Endometrial microvascular endothelial cells (primary cell): ENCODE data around the gene ERC2. TPM values are rescaled to one million over a fixed set of nuclear protein-coding genes. Genes with fewer than 3 reads are reported as not detected.

Experiments used
- in situ Hi-C: cut with HindIII; loops from 2 replicates; pipeline ENCODE4 v1.10.0; 2017; ENCODE audit warnings: low sequenced_read_pairs, low pct_unique_long_range_greater_than_20kb; ENCODE audit errors: inconsistent ontology term
- total RNA-seq: library from RNA; depleted of rRNA; stranded (reverse); fragments of >200 nt; gene quantifications from one replicate; pipeline ENCODE4 v1.2.3, GENCODE V29; 2015; ENCODE audit errors: inconsistent ontology term

ERC2 gene
- total RNA-seq, 1 donor from 2014 or later: not detected

- in situ Hi-C loops: no loop called here
These were observed 529.0 kb downstream of the ERC2 start for GRCh38 chr3:55939287-55939686.

- in situ Hi-C loops: no loop called here
These were observed 531.0 kb downstream of the ERC2 start for GRCh38 chr3:55937301-55937700.

GRCh38 chr3:55936549-55937052 lies 531.7 kb downstream of the ERC2 start:
- in situ Hi-C loops: no loop called here

- in situ Hi-C loops: no loop called here
These were observed 533.0 kb downstream of the ERC2 start for GRCh38 chr3:55935241-55935640.

GRCh38 chr3:55934771-55935170 lies 533.5 kb downstream of the ERC2 start:
- in situ Hi-C loops: no loop called here

- in situ Hi-C loops: no loop called here
These were observed 539.0 kb downstream of the ERC2 start for GRCh38 chr3:55929154-55929869.

DNA sequence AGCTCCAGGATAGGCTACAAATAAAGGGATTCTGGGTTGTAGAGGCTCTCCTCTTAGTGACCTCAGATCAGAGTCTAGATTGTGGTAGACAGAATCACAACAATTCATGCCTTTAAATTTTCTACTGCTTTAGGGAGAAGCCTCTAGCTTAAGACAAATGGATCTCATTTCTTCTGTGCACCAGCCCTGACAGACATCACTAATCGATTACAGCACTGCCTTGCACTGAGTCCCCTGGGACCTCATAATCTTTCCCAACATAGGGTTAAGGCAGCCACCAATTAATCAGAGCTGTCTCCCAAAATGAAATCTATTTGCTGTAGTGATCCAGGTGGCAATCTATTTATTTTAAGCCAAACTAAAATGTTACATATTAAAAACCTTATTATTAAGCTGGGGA lies 544.6 kb downstream of the ERC2 start:
- in situ Hi-C loops: no loop called here

- in situ Hi-C loops: no loop called here
These were observed 545.1 kb downstream of the ERC2 start for GRCh38 chr3:55923207-55923606.

DNA sequence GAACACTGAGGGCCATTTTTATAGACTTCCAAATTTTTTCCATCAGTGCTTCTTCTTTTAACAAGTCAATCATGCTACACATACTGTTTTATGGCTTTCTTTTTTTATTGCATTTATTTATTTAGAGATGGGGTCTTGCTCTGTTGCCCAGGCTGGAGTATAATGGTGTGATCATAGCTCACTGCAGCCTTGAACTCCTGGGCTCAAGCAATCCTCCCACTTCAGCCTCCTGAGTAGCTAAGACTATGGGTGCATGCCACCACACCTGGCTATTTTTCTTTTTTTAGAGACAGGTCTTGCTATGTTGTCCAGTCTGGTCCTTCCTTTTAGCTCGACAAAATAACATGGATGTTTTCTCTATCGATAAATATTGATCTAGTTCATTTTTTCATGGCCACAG lies 555.4 kb downstream of the ERC2 start:
- in situ Hi-C loops: no loop called here

DNA sequence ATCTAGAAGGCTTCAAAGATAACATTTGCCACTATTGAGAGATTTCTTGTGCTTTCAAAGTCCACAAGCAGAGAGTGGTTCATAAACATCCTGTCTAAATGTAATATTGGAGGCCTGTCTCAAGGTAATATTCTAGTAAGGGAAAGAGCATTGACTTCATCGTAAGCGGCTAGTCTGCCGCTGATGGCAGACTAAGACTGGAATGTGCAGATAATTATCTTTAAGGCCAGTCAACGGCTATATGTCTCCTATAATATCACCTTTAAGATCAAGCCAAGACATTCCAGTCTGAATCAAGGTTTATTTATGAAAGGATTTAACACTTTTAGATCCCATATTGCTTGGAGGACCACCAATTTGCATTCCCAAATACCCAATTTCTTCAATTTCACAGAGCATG lies 557.0 kb downstream of the ERC2 start:
- in situ Hi-C loops: no loop called here

- in situ Hi-C loops: no loop called here
These were observed 557.7 kb downstream of the ERC2 start for GRCh38 chr3:55910543-55910942.

DNA sequence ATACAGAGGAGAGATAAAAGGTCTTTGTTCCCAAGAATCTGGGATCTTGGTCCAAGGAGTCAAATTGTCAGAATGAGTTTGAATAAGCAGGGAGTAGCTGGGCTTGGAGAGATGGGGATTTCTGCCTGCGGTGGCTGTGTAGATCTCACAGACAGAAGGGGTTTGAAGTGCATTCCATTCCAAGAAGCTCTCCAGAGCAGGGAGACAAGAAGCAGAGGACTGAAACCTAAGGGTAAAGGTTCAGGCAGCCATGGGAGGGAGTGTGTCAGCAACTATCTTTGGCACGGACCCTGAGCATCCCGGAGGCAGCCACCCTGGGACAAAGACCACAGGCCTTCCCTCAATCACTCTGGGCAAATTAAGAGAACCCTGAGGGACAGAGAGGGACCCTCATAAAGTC lies 558.9 kb downstream of the ERC2 start:
- in situ Hi-C loops: no loop called here

DNA sequence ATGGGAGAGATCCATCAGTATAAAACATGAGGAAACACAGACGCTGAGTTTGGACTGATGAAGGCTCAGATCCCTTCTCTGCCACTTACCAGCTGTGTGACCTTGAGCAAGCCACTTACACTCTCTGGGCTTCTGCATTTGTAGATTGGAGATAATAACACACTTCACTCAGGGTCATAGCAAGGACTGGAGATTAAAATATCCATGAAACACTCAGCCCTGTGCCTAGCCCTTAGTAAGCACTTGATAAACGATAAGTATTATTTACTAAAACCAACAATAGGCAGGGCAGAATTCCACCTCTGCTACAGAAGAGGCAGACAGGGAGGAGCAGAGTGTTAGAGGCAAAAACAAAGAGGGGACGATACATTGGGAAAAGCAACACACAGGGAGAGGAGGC lies 560.7 kb downstream of the ERC2 start:
- in situ Hi-C loops: no loop called here

DNA sequence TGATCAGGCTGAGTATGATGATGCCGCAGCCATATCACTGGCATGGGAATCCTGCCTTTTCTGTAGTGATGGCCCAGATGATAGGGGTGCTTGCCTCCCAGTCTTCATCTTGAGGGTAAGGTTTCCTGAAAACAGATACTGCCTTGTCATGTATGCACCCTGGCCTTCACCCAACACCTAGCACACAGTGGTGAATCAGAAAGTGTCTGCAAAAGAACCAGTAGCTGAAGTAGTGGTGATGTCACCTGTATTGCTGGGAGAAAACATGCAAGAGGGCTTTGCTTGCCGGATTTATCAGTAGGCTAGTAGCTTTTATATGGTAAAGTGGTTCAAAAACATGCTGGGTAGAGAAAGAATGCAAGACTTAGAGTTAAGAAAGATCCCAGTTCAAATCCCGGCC lies 561.4 kb downstream of the ERC2 start:
- in situ Hi-C loops: no loop called here

DNA sequence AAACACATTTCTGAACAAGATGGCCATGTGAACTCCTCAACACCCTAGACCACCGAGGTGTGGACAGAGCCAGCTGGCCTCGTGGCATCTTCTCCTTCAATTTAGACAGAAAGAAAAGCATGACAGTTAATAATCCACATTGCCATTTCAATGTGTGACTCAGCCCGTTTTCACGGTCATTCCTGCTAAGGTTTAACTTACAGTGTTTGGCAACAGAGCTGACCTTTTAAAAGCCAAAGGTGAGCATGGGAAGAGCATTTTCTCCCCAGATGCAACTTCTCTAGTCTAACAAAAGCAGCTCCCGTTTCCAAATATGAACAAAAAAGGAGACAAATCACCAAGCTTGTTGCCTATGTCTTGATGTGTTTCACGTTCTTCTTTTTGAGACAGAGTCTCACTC lies 563.6 kb downstream of the ERC2 start:
- in situ Hi-C loops: no loop called here

- in situ Hi-C loops: no loop called here
These were observed 564.6 kb downstream of the ERC2 start for GRCh38 chr3:55903680-55904079.

- in situ Hi-C loops: no loop called here
These were observed 565.9 kb downstream of the ERC2 start for GRCh38 chr3:55902221-55902900.

DNA sequence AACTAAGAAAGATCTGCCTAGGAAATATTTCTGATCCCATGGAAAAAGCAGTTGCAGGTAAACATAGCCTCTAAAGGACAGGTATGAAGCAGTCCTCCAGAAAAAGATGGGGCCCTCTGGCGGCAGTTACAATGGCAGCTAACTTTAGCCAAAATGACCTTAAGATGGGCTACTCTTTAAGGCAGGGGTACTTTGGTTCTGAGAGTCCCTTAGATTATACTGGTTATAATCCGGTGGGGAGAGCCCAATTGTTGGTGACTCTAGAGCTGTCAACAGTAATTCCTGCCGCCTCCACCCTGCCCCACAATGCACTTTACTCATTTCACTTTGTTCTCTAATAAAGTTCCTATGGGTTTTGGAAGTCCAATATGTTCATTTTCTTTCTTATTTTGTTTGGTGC lies 568.4 kb downstream of the ERC2 start:
- in situ Hi-C loops: no loop called here

DNA sequence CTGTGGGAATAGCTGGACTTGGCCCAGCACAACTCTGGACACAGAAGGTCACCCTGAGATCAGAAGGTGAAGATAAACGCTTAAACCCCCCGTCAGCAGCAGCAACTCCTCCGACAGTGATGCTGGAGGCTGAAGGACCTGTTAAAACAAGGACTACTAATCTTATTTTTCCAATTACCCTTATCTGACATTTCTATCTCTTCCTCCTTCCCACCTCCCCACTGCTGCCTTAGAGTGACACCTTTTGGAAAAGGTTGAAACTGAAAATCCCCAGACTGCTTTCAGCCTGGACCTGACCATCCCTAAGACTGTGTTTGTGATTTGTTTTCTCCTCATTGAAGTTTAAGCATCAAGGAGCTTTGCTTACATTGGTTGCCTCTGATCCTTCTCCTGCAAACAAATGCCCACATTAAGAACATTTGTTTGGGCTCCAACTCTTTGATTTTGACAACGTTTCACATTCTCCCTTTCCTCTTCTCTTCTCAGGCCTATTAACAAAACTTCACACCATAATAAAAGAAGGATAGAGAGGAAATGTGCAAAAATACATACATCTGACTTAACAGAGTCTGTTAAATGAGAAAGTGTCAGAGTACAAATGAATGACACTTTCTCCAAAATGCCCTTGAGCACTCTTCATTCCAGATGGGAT lies 570.6 kb downstream of the ERC2 start:
- in situ Hi-C loops: no loop called here
